SK-N-SH treated with all-trans-retinoic acid at 6 μM for 48 hours (cell line): ENCODE data around the gene ATXN7.

Experiments
- ATAC-seq: fragments of 200-7000 bp; cut with Tn5 transposase; 3 replicates; pipeline ENCODE4 v1.9.1; 2020; ENCODE audit warnings: mild to moderate bottlenecking, moderate library complexity
- BACH2 ChIP-seq: fragments of 250-450 bp; sonication (Bioruptor Pico); IDR thresholded peaks from 2 replicates; pipeline ENCODE4 v1.9.0; 2021; ENCODE audit warnings: mild to moderate bottlenecking, borderline replicate concordance
- CREB5 ChIP-seq: fragments of 250-450 bp; sonication (Bioruptor Pico); IDR thresholded peaks from 2 replicates; pipeline ENCODE4 v1.5.1; 2020; ENCODE audit warnings: low read depth, mild to moderate bottlenecking, moderate library complexity
- CSDC2 ChIP-seq: fragments of 250-450 bp; sonication (Bioruptor Pico); IDR thresholded peaks from 2 replicates; pipeline ENCODE4 v1.5.0; 2020; ENCODE audit warnings: mild to moderate bottlenecking, moderate library complexity
- ESRRG ChIP-seq: fragments of 250-450 bp; sonication (Bioruptor Pico); IDR thresholded peaks from 2 replicates; pipeline ENCODE4 v1.6.1; 2021; ENCODE audit warnings: mild to moderate bottlenecking
- GLIS3 ChIP-seq: fragments of 250-450 bp; sonication (Bioruptor Pico); IDR thresholded peaks from 2 replicates; pipeline ENCODE4 v1.5.0; 2020; ENCODE audit warnings: mild to moderate bottlenecking, moderate library complexity
- ISL1 ChIP-seq: fragments of 250-450 bp; sonication (Bioruptor Pico); IDR thresholded peaks from 2 replicates; pipeline ENCODE4 v2.1.2; 2022; ENCODE audit warnings: mild to moderate bottlenecking, moderate library complexity
- OSR1 ChIP-seq: fragments of 250-450 bp; sonication (Bioruptor Pico); IDR thresholded peaks from 2 replicates; pipeline ENCODE4 v1.8.0; 2022; ENCODE audit warnings: moderate library complexity, mild to moderate bottlenecking, inconsistent platforms
- PATZ1 ChIP-seq: fragments of 250-450 bp; sonication (Bioruptor Pico); IDR thresholded peaks from 2 replicates; pipeline ENCODE4 v1.8.0; 2020; ENCODE audit warnings: mild to moderate bottlenecking, moderate library complexity, borderline replicate concordance
- PPARA ChIP-seq: fragments of 250-450 bp; sonication (Bioruptor Pico); IDR thresholded peaks from 2 replicates; pipeline ENCODE4 v1.5.0; 2020; ENCODE audit warnings: mild to moderate bottlenecking, borderline replicate concordance
- RARB ChIP-seq: fragments of 250-450 bp; sonication (Bioruptor Pico); IDR thresholded peaks from 2 replicates; pipeline ENCODE4 v1.8.0; 2021; ENCODE audit warnings: mild to moderate bottlenecking, moderate library complexity
- SNAI2 ChIP-seq: fragments of 250-450 bp; sonication (Bioruptor Pico); IDR thresholded peaks from 2 replicates; pipeline ENCODE4 v1.5.0; 2020; ENCODE audit warnings: mild to moderate bottlenecking, moderate library complexity
- TCF4 ChIP-seq: fragments of 250-450 bp; sonication (Bioruptor Pico); IDR thresholded peaks from 2 replicates; pipeline ENCODE4 v1.8.0; 2021; ENCODE audit warnings: mild to moderate bottlenecking, moderate library complexity, borderline replicate concordance
- TOX ChIP-seq: fragments of 250-450 bp; sonication (Bioruptor Pico); IDR thresholded peaks from 2 replicates; pipeline ENCODE4 v1.8.0; 2021; ENCODE audit warnings: mild to moderate bottlenecking, moderate library complexity, borderline replicate concordance
- ZC3H10 ChIP-seq: fragments of 250-450 bp; sonication (Bioruptor Pico); IDR thresholded peaks from 2 replicates; pipeline ENCODE4 v1.5.1; 2021; ENCODE audit warnings: mild to moderate bottlenecking, moderate library complexity
- ZFP3 ChIP-seq: fragments of 250-450 bp; sonication (Bioruptor Pico); IDR thresholded peaks from 2 replicates; pipeline ENCODE4 v1.5.0; 2020; ENCODE audit warnings: mild to moderate bottlenecking, moderate library complexity
- ZFP30 ChIP-seq: fragments of 450-650 bp; formaldehyde crosslinking; IDR thresholded peaks from 2 replicates; pipeline ENCODE4 v1.5.0; 2022; ENCODE audit warnings: mild to moderate bottlenecking, moderate library complexity
- ZNF565 ChIP-seq: fragments of 450-650 bp; formaldehyde crosslinking; conservative IDR thresholded peaks from 2 replicates; pipeline ENCODE4 v1.5.0; 2020; ENCODE audit warnings: low read depth, mild to moderate bottlenecking, moderate library complexity
- ZNF70 ChIP-seq: fragments of 450-650 bp; formaldehyde crosslinking; IDR thresholded peaks from 2 replicates; pipeline ENCODE4 v1.5.0; 2020; ENCODE audit warnings: mild to moderate bottlenecking, moderate library complexity
- ZNF8 ChIP-seq: fragments of 450-650 bp; formaldehyde crosslinking; IDR thresholded peaks from 2 replicates; pipeline ENCODE4 v1.5.0; 2020; ENCODE audit warnings: mild to moderate bottlenecking, moderate library complexity
- TF ChIP-seq, protein P1 (sequence below): fragments of 250-450 bp; sonication (Bioruptor Pico); IDR thresholded peaks from 2 replicates; pipeline ENCODE4 v1.5.1; 2021; ENCODE audit warnings: mild to moderate bottlenecking, moderate library complexity
- TF ChIP-seq, protein P2 (sequence below): fragments of 250-450 bp; sonication (Bioruptor Pico); IDR thresholded peaks from 2 replicates; pipeline ENCODE4 v1.8.0; 2021; ENCODE audit warnings: low read depth, mild to moderate bottlenecking, moderate library complexity, borderline replicate concordance
- TF ChIP-seq, protein P3 (sequence below): fragments of 250-450 bp; sonication (Bioruptor Pico); IDR thresholded peaks from 2 replicates; pipeline ENCODE4 v1.5.0; 2020; ENCODE audit warnings: mild to moderate bottlenecking, moderate library complexity

Gene ATXN7

GRCh38 chr3:63841704-63842103, 22.0 kb upstream of the ATXN7 start:
- TF ChIP-seq ZNF565 (CRISPR knock-in tag), result no peak
- TF ChIP-seq, protein P1, sequence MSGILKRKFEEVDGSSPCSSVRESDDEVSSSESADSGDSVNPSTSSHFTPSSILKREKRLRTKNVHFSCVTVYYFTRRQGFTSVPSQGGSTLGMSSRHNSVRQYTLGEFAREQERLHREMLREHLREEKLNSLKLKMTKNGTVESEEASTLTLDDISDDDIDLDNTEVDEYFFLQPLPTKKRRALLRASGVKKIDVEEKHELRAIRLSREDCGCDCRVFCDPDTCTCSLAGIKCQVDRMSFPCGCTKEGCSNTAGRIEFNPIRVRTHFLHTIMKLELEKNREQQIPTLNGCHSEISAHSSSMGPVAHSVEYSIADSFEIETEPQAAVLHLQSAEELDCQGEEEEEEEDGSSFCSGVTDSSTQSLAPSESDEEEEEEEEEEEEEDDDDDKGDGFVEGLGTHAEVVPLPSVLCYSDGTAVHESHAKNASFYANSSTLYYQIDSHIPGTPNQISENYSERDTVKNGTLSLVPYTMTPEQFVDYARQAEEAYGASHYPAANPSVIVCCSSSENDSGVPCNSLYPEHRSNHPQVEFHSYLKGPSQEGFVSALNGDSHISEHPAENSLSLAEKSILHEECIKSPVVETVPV (CRISPR knock-in tag), result no peak
- TF ChIP-seq ESRRG (CRISPR knock-in tag), result no peak
- no peak for TF ChIP-seq TCF4 (CRISPR knock-in tag)
- no peak for TF ChIP-seq ISL1 (CRISPR knock-in tag)
- TF ChIP-seq ZFP30 (CRISPR knock-in tag), result no peak
- TF ChIP-seq PATZ1 (CRISPR knock-in tag), result no peak
- TF ChIP-seq CREB5, result no peak
- TF ChIP-seq, protein P2, sequence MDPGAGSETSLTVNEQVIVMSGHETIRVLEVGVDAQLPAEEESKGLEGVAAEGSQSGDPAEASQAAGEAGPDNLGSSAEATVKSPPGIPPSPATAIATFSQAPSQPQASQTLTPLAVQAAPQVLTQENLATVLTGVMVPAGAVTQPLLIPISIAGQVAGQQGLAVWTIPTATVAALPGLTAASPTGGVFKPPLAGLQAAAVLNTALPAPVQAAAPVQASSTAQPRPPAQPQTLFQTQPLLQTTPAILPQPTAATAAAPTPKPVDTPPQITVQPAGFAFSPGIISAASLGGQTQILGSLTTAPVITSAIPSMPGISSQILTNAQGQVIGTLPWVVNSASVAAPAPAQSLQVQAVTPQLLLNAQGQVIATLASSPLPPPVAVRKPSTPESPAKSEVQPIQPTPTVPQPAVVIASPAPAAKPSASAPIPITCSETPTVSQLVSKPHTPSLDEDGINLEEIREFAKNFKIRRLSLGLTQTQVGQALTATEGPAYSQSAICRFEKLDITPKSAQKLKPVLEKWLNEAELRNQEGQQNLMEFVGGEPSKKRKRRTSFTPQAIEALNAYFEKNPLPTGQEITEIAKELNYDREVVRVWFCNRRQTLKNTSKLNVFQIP (CRISPR knock-in tag), result no peak
- TF ChIP-seq BACH2 (CRISPR knock-in tag), result no peak
- TF ChIP-seq CSDC2 (CRISPR knock-in tag), result no peak
- TF ChIP-seq, protein P3, sequence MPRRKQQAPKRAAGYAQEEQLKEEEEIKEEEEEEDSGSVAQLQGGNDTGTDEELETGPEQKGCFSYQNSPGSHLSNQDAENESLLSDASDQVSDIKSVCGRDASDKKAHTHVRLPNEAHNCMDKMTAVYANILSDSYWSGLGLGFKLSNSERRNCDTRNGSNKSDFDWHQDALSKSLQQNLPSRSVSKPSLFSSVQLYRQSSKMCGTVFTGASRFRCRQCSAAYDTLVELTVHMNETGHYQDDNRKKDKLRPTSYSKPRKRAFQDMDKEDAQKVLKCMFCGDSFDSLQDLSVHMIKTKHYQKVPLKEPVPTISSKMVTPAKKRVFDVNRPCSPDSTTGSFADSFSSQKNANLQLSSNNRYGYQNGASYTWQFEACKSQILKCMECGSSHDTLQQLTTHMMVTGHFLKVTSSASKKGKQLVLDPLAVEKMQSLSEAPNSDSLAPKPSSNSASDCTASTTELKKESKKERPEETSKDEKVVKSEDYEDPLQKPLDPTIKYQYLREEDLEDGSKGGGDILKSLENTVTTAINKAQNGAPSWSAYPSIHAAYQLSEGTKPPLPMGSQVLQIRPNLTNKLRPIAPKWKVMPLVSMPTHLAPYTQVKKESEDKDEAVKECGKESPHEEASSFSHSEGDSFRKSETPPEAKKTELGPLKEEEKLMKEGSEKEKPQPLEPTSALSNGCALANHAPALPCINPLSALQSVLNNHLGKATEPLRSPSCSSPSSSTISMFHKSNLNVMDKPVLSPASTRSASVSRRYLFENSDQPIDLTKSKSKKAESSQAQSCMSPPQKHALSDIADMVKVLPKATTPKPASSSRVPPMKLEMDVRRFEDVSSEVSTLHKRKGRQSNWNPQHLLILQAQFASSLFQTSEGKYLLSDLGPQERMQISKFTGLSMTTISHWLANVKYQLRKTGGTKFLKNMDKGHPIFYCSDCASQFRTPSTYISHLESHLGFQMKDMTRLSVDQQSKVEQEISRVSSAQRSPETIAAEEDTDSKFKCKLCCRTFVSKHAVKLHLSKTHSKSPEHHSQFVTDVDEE (CRISPR knock-in tag), result no peak
- no peak for TF ChIP-seq TOX (CRISPR knock-in tag)
- no peak for TF ChIP-seq GLIS3 (CRISPR knock-in tag)
- no peak for TF ChIP-seq OSR1 (CRISPR knock-in tag)
- TF ChIP-seq SNAI2, result no peak
- no peak for TF ChIP-seq RARB (CRISPR knock-in tag)
- TF ChIP-seq ZNF70 (CRISPR knock-in tag), result no peak

GRCh38 chr3:63842127-63842526, 21.5 kb upstream of the ATXN7 start:
- ATAC-seq, result no peak
- TF ChIP-seq ZFP3 (no peak), ZNF70 (CRISPR knock-in tag) (no peak), PPARA (no peak), ZC3H10 (CRISPR knock-in tag) (no peak), ZNF8 (no peak), ESRRG (CRISPR knock-in tag) (no peak), TCF4 (CRISPR knock-in tag) (no peak), ZFP30 (CRISPR knock-in tag) (no peak)

More at GRCh38 chr3:63841704-63842103, 22.0 kb upstream of the ATXN7 start:
- no peak for ATAC-seq

- ATAC-seq, result no peak
- TF ChIP-seq TOX (CRISPR knock-in tag), result no peak
- no peak for TF ChIP-seq ISL1 (CRISPR knock-in tag)
- no peak for TF ChIP-seq RARB (CRISPR knock-in tag)
- TF ChIP-seq BACH2 (CRISPR knock-in tag), result no peak
- no peak for TF ChIP-seq ZNF70 (CRISPR knock-in tag)
- TF ChIP-seq PATZ1 (CRISPR knock-in tag), result no peak
- TF ChIP-seq ZFP30 (CRISPR knock-in tag), result no peak
- no peak for TF ChIP-seq CSDC2 (CRISPR knock-in tag)
- TF ChIP-seq ZNF8, result no peak
- TF ChIP-seq, protein P1 (CRISPR knock-in tag), result no peak
- no peak for TF ChIP-seq PPARA
- TF ChIP-seq, protein P3 (CRISPR knock-in tag), result no peak
- TF ChIP-seq ESRRG (CRISPR knock-in tag), result no peak
These were observed 18.5 kb upstream of the ATXN7 start for GRCh38 chr3:63845215-63845614.
